ENCODE results near the gene FRMD6.

DNA sequence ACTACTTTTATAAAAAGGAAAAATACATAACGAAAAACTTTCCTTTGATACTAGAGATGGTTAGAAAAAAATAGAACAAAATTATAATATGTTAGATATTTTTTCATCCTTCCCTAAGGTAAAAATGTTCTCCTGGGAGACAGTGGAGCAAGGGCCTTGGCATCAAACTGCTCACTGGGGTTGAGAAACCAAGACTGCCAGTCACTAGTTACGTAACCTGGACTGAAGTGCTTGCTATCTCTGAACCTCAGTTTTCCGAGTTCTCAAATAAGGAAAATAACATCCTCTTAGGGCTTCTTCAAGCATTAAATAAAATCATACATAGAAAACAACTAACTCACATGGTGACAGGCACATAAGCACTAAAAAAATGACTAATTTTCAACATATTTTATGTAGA lies 48.2 kb upstream of the FRMD6 start:
- TF ChIP-seq, protein P1, sequence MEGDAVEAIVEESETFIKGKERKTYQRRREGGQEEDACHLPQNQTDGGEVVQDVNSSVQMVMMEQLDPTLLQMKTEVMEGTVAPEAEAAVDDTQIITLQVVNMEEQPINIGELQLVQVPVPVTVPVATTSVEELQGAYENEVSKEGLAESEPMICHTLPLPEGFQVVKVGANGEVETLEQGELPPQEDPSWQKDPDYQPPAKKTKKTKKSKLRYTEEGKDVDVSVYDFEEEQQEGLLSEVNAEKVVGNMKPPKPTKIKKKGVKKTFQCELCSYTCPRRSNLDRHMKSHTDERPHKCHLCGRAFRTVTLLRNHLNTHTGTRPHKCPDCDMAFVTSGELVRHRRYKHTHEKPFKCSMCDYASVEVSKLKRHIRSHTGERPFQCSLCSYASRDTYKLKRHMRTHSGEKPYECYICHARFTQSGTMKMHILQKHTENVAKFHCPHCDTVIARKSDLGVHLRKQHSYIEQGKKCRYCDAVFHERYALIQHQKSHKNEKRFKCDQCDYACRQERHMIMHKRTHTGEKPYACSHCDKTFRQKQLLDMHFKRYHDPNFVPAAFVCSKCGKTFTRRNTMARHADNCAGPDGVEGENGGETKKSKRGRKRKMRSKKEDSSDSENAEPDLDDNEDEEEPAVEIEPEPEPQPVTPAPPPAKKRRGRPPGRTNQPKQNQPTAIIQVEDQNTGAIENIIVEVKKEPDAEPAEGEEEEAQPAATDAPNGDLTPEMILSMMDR (IDR thresholded peaks at IDR 0.05): no peak
- no peak for TF ChIP-seq POLR2A (IDR thresholded peaks at IDR 0.05)
